Subcutaneous abdominal adipose tissue (tissue), 5 donors: ENCODE results near the gene PTPN4.

Experiments
- H3K27ac ChIP-seq: one replicate; pipeline ENCODE4 v1.7.0; 2013; ENCODE audit warnings: low read depth, mild to moderate bottlenecking, inconsistent platforms, low read length, moderate library complexity
- H3K27me3 ChIP-seq, 5 donors: one replicate each; pipeline ENCODE4 v1.7.0; 2013; ENCODE audit warnings: low read length in 5 of 5, inconsistent platforms in 1 of 5; ENCODE audit not compliant: control insufficient read depth in 5 of 5, insufficient read depth in 4 of 5
- H3K36me3 ChIP-seq, 5 donors: one replicate each; pipeline ENCODE4 v1.7.0; 2013; ENCODE audit warnings: low read length in 5 of 5; ENCODE audit not compliant: control insufficient read depth in 5 of 5, insufficient read depth in 5 of 5
- H3K4me1 ChIP-seq, 5 donors: one replicate each; pipeline ENCODE4 v1.7.0; 2013; ENCODE audit warnings: low read length in 5 of 5, mild to moderate bottlenecking in 3 of 5, moderate library complexity in 1 of 5; ENCODE audit not compliant: control insufficient read depth in 5 of 5, insufficient read depth in 5 of 5
- H3K4me3 ChIP-seq, 5 donors: one replicate each; pipeline ENCODE4 v1.7.0; 2013; ENCODE audit warnings: low read length in 5 of 5, low read depth in 1 of 5
- H3K9ac ChIP-seq, 5 donors: one replicate each; pipeline ENCODE4 v1.7.0; 2013; ENCODE audit warnings: low read length in 5 of 5, mild to moderate bottlenecking in 4 of 5, moderate library complexity in 3 of 5
- H3K9me3 ChIP-seq, 5 donors: one replicate each; pipeline ENCODE4 v1.7.0; 2013; ENCODE audit warnings: low read length in 5 of 5; ENCODE audit not compliant: control insufficient read depth in 5 of 5
- donor health status: healthy.
- donor health status: healthy.
- donor health status: healthy.
- donor health status: healthy.
- donor health status: healthy.

The PTPN4 gene

GRCh38 chr2:119922699-119923098 is 163.0 kb downstream of the PTPN4 start:
- Histone ChIP-seq H3K9me3 (no peaks in the 10 kb centered on the region), H3K9ac (no peak overlapping the region), H3K4me3 (no peak overlapping the region), H3K36me3 (no peaks in the 10 kb centered on the region), H3K4me1 (no peaks in the 10 kb centered on the region), H3K27ac (no peak overlapping the region), H3K27me3 (no peaks in the 10 kb centered on the region)

- H3K4me1 ChIP-seq: no peaks in the 10 kb centered on the region
- H3K4me3 ChIP-seq: no peak overlapping the region
- no peak overlapping the region for H3K27ac ChIP-seq
- H3K36me3 ChIP-seq: peaks cover 7 to 13% (median 8%) of the 10 kb centered on the region in 5 donors
- no peaks in the 10 kb centered on the region for H3K27me3 ChIP-seq
- H3K9me3 ChIP-seq: no peaks in the 10 kb centered on the region
- no peak overlapping the region for H3K9ac ChIP-seq
Measured at GRCh38 chr2:119929537-119929936, 169.8 kb downstream of the PTPN4 start.

GRCh38 chr2:119932809-119933208 is 173.1 kb downstream of the PTPN4 start:
- Histone ChIP-seq H3K27me3 (no peaks in the 10 kb centered on the region), H3K27ac (no peak overlapping the region), H3K4me3 (no peak overlapping the region), H3K4me1 (no peaks in the 10 kb centered on the region), H3K9me3 (no peaks in the 10 kb centered on the region), H3K36me3 (peaks cover 12 to 25% (median 21%) of the 10 kb centered on the region in 5 donors), H3K9ac (no peak overlapping the region)

GRCh38 chr2:119934319-119934718 is 174.6 kb downstream of the PTPN4 start:
- Histone ChIP-seq H3K9me3 (no peaks in the 10 kb centered on the region), H3K27me3 (no peaks in the 10 kb centered on the region), H3K4me1 (no peaks in the 10 kb centered on the region), H3K27ac (no peak overlapping the region), H3K36me3 (peaks cover 12 to 26% (median 21%) of the 10 kb centered on the region in 5 donors), H3K9ac (no peak overlapping the region), H3K4me3 (no peak overlapping the region)

GRCh38 chr2:119937680-119938079 is 178.0 kb downstream of the PTPN4 start:
- Histone ChIP-seq H3K27ac (no peak overlapping the region), H3K9me3 (no peaks in the 10 kb centered on the region), H3K9ac (no peak overlapping the region), H3K36me3 (peaks cover 8 to 29% (median 17%) of the 10 kb centered on the region in 5 donors), H3K27me3 (no peaks in the 10 kb centered on the region), H3K4me3 (no peak overlapping the region), H3K4me1 (no peaks in the 10 kb centered on the region)

- Histone ChIP-seq H3K27me3 (no peaks in the 10 kb centered on the region), H3K4me3 (no peak overlapping the region), H3K27ac (no peak overlapping the region), H3K9ac (no peak overlapping the region), H3K9me3 (no peaks in the 10 kb centered on the region), H3K4me1 (peaks cover 0 to 5% (median 0%) of the 10 kb centered on the region in 5 donors), H3K36me3 (peaks cover 5 to 25% (median 8%) of the 10 kb centered on the region in 5 donors)
Measured at GRCh38 chr2:119939915-119940314, 180.2 kb downstream of the PTPN4 start.

GRCh38 chr2:119940856-119941255 is 181.1 kb downstream of the PTPN4 start:
- Histone ChIP-seq H3K4me1 (peaks cover 0 to 5% (median 0%) of the 10 kb centered on the region in 5 donors), H3K27ac (no peak overlapping the region), H3K9me3 (no peaks in the 10 kb centered on the region), H3K27me3 (no peaks in the 10 kb centered on the region), H3K36me3 (peaks cover 5 to 24% (median 8%) of the 10 kb centered on the region in 5 donors), H3K4me3 (no peak overlapping the region), H3K9ac (no peak overlapping the region)

- no peaks in the 10 kb centered on the region for H3K9me3 ChIP-seq
- no peaks in the 10 kb centered on the region for H3K27me3 ChIP-seq
- no peak overlapping the region for H3K27ac ChIP-seq
Measured at GRCh38 chr2:119941388-119941787, 181.7 kb downstream of the PTPN4 start.

GRCh38 chr2:119941981-119942513 is 182.3 kb downstream of the PTPN4 start:
- H3K4me1 ChIP-seq: peaks cover 0 to 5% (median 0%) of the 10 kb centered on the region in 5 donors
- H3K9ac ChIP-seq: no peak overlapping the region
- no peak overlapping the region for H3K27ac ChIP-seq
- H3K9me3 ChIP-seq: no peaks in the 10 kb centered on the region
- peaks cover 4 to 27% (median 9%) of the 10 kb centered on the region in 5 donors for H3K36me3 ChIP-seq
- no peaks in the 10 kb centered on the region for H3K27me3 ChIP-seq
- H3K4me3 ChIP-seq: no peak overlapping the region

More at GRCh38 chr2:119941388-119941787, 181.7 kb downstream of the PTPN4 start:
- H3K36me3 ChIP-seq: peaks cover 4 to 26% (median 9%) of the 10 kb centered on the region in 5 donors
- no peak overlapping the region for H3K4me3 ChIP-seq
- H3K9ac ChIP-seq: no peak overlapping the region
- peaks cover 0 to 5% (median 0%) of the 10 kb centered on the region in 5 donors for H3K4me1 ChIP-seq

GRCh38 chr2:119943058-119943457 is 183.3 kb downstream of the PTPN4 start:
- Histone ChIP-seq H3K4me1 (peaks cover 0 to 5% (median 0%) of the 10 kb centered on the region in 5 donors), H3K36me3 (peaks cover 4 to 25% (median 8%) of the 10 kb centered on the region in 5 donors)

More at GRCh38 chr2:119943058-119943457, 183.3 kb downstream of the PTPN4 start:
- no peaks in the 10 kb centered on the region for H3K27me3 ChIP-seq
- H3K27ac ChIP-seq: no peak overlapping the region
- no peak overlapping the region for H3K9ac ChIP-seq
- no peak overlapping the region for H3K4me3 ChIP-seq
- no peaks in the 10 kb centered on the region for H3K9me3 ChIP-seq
